Putamen (tissue), 1 donor: ENCODE data around the gene PDZRN4.
"Not testable (repeated sequence)": the region's sequence is repeated elsewhere in the genome, so short reads cannot be mapped to it uniquely, and the experiment has no call there.

Source experiments
- DNase-seq: peaks from one replicate; pipeline ENCODE4 v3.0.0-alpha.2; 2016; ENCODE audit warnings: low spot score

Gene PDZRN4

GRCh38 chr12:41511247-41511646, 323.1 kb downstream of the PDZRN4 start:
- DNase-seq: no peak

DNA sequence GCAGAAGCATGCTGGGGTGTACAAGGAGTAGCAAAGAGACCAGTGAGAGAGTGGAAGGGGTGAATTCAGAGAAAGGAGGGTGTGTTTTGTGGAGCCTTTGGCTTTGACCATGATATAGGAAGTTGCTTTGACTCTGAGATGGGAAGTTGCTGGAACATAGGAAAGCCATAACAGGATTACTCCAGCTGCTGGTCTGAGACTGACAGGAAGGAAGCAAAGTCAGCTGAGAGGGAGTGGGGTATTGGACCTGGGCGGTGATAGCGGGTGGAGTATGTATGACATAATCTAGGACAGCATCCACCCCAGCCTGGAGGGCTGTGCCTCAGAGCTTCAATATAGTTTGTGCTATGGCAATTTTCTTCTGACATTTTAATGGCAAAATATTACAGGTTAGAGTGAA, 324.4 kb downstream of the PDZRN4 start:
- no peak for DNase-seq

DNA sequence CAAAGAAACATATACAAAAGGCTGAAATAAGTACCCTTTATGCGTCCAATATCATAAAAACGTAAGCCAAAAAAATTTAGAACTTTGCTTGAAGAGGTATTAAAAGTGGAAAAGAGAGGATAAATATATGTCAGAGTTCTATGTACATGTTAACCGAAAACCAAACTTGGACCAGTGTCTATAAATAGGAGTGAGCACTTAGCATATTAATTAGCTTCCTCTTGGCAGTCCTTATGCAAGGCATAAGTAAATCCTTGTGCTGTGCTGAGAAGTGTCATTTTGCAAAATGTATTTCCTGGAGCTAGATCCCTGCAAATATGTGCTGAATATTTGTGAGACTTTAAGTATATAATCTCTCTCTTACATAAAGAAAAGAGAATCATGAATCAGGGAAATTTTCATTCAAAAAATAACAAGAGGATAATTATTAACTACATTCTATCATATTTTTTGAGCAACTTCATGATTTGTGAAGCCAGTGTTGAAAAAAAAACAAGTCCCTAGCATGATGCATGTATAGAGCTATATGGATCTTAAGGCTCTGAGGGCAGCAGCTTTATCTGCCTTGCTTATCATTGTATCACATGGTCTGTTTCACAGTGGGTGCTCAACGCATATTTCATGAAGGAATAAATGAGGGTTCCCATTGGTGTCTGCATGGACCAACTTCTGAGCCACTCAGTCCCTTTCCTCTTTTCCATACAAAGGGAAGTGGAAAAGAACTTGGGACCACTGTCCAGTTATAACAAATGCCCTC, 326.1 kb downstream of the PDZRN4 start:
- peak; percentile 6 for DNase-seq

- no peak for DNase-seq
Measured at GRCh38 chr12:41514907-41515306, 326.8 kb downstream of the PDZRN4 start.

DNA sequence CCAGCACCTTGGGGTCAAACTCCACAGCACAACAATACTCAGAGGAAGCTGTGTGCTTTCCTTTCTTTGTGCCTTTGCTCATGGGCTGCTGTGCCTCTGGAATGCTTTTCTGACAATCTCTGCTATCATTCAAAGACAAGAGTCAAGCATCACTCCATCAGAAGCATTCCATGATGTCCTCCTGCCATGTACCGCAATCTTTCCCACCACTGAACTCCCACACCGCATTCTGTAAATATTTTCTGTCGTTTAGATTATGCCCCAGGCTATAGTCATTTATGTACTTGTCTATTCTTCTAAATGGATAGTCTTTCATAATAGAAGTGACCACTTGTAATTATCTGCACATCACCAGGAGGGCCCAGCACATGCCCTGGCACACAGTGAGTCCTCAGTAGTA, 327.8 kb downstream of the PDZRN4 start:
- DNase-seq: no peak

- no peak for DNase-seq
Measured at GRCh38 chr12:41520869-41521268, 332.7 kb downstream of the PDZRN4 start.

DNA sequence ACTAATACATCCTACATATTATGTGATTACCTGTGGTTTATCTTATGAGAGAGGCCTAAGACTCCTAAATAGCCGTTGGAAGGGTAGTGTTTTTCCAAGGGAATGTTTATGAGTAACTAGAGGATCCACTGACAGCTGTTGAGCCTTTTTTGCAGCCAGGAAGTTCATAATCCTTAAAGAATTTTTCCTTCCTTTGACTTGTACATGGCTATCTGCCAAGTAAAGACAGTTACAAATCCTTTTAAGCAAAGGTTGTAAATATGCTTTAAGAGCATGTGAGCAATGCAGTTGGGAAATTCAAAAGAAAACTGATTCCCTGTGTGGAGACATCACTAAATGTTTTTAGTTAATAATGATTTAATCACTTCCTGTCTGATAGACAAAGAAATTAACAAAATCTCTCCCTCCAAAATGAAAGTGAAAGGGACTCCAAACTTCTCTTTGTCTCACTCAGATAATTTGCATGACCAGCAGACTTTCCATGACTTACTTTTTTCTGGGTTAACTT, 333.8 kb downstream of the PDZRN4 start:
- DNase-seq: no peak

- no peak for DNase-seq
Measured at GRCh38 chr12:41527062-41527461, 338.9 kb downstream of the PDZRN4 start.

- DNase-seq: no peak
Measured at GRCh38 chr12:41527534-41528116, 339.5 kb downstream of the PDZRN4 start.

DNA sequence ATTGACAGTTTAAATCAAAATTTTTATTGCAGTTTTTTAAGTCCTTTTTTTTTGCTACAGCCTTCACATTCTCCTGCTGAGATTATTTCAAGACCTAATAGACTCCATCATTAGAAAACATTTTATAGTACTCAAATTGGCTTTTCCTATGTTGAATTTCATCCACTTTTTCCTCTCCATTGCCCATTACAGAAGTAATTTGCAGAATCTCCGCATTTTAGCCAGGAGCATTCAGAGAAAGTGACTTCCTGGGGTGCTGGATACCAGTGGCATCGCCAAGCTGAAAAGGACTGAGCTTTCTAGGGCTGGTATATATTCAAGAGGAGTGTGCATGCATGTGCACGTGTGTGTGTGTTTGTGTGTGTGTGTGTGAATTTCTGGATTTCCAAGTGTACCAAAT, 340.8 kb downstream of the PDZRN4 start:
- no peak for DNase-seq

DNA sequence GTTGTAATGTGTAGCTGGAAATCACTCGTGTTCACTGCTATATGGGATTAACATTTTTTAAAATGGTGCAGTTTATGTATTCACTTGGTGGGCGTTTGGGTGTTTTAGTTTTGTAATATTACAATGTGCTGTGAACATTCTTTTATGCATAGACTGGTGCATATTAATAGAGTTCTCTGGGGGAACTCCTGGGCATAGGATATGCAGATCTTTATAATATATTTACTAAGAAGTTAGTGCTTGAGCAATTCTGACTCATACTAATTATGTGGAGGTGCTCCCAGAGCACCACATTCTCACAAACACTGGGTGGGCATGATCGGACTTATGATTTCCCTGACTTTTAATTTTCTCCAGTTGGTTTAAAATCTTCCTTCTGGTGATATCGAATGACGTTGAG, 342.3 kb downstream of the PDZRN4 start:
- DNase-seq: no peak

- peak; percentile 81 for DNase-seq
Measured at GRCh38 chr12:41531147-41531829, 343.2 kb downstream of the PDZRN4 start.

GRCh38 chr12:41532072-41532471, 344.0 kb downstream of the PDZRN4 start:
- DNase-seq: no peak

- no peak for DNase-seq
Measured at GRCh38 chr12:41536813-41537490, 348.8 kb downstream of the PDZRN4 start.

DNA sequence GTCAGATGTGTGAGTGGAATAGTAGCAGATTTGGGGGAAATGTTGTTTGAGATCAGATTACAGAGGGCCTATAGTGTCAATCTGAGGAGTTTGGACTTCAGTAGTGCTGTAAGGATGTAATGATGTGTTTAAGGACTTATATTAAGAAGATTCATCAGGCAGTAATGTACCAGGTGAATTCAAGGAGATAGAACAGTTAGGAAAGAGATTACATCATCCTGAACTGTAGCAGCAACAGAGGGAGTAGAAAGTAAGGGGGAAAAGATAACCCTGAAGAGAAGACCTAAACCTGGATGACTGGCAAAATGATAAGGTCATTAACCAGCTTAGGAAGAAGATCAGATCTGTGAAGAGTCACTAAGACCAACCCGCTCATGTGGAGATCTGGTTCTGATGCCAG, 349.4 kb downstream of the PDZRN4 start:
- no peak for DNase-seq

DNA sequence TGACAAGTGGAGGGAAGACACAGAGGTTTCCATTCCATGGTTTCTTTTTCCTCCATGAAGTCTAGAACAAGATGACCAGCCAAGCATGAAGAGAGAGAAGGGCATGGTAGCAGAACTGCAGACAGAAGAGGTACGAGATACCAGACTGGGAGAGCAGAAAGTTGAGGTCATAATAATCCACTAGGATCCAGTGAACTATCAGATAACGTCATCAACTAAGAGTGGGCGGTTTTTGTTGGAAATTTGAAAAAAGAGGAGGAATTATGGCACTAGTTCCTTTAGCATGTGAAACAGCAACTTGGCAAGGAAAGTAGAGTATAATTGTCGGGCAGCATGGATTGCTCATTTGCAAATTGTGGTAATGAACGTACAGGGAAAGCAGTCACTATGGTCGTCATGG, 357.6 kb downstream of the PDZRN4 start:
- no peak for DNase-seq

DNA sequence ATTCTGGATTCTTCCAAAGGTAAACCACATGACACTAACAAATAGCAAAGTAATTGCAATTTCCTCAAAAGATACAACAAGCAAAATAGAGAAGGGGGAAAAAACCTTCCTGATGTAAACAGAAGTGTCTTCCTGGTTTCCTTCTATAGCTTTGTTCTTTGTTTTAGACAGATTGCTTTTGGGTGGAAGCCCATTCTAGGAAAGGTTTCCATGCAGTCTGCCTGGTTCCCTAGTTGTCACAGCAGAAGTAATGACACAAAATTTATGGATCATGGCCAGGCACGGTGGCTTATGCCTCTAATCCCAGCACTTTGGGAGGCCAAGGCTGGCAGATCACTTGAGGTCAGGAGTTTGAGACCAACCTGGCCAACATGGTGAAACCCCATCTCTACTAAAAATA, 359.0 kb downstream of the PDZRN4 start:
- not testable (repeated sequence) for DNase-seq

- no peak for DNase-seq
Measured at GRCh38 chr12:41548926-41549325, 360.8 kb downstream of the PDZRN4 start.

GRCh38 chr12:41552588-41552987, 364.5 kb downstream of the PDZRN4 start:
- no peak for DNase-seq

GRCh38 chr12:41556176-41556575, 368.1 kb downstream of the PDZRN4 start:
- DNase-seq: no peak

- DNase-seq: no peak
Measured at GRCh38 chr12:41557344-41557743, 369.2 kb downstream of the PDZRN4 start.

- no peak for DNase-seq
Measured at GRCh38 chr12:41558671-41559070, 370.6 kb downstream of the PDZRN4 start.

- DNase-seq: no peak
Measured at GRCh38 chr12:41563051-41563450, 374.9 kb downstream of the PDZRN4 start.
